HEK293 (cell line): ENCODE results near the gene ZNF423.

Source experiments
- CTCF ChIA-PET: fragments of 350-600 bp; formaldehyde crosslinking; extraction: SDS; loops from one replicate; lab custom pipeline; 2021; ENCODE audit warnings: antibody characterized with exemption; lab: Yijun Ruan, JAX
- POLR2A ChIA-PET: fragments of 300-600 bp; formaldehyde crosslinking; extraction: SDS; loops from one replicate; lab custom pipeline; 2020; ENCODE audit warnings: antibody characterized with exemption, inconsistent platforms; lab: Yijun Ruan, JAX
- H3K27ac ChIP-seq: fragments of 200-500 bp; sonication (Bioruptor generic); 2 replicates; pipeline ENCODE4 v1.5.1; 2014; ENCODE audit warnings: low read depth, low read length, control low read depth, inconsistent platforms; ENCODE audit errors: extremely low read depth
- H3K36me3 ChIP-seq, 2 experiments: fragments of 200-500 bp in 1 of 2; sonication (Bioruptor generic) in 1 of 2; 1 replicate in 1 of 2; 2 replicates in 1 of 2; pipeline ENCODE4 v1.5.1; 2014 to 2017; ENCODE audit warnings: inconsistent platforms in 2 of 2, low read length in 2 of 2; ENCODE audit not compliant: control insufficient read depth in 2 of 2, insufficient read depth in 1 of 2
- H3K4me1 ChIP-seq: fragments of 200-500 bp; sonication (Bioruptor generic); 2 replicates; pipeline ENCODE4 v1.5.1; 2014; ENCODE audit warnings: mild to moderate bottlenecking, low read length, inconsistent platforms; ENCODE audit not compliant: control insufficient read depth, insufficient read depth
- H3K4me3 ChIP-seq: 2 replicates; pipeline ENCODE4 v1.5.1; 2011; ENCODE audit warnings: low read depth, mild to moderate bottlenecking, control low read depth, low read length, moderate library complexity
- H3K9me3 ChIP-seq: fragments of 200-500 bp; sonication (Bioruptor generic); 2 replicates; pipeline ENCODE4 v1.5.1; 2014; ENCODE audit warnings: low read depth, low read length, inconsistent platforms; ENCODE audit not compliant: control insufficient read depth, insufficient read depth
- FEZF1 ChIP-seq: fragments of 450-650 bp; formaldehyde crosslinking; IDR thresholded peaks from 2 replicates; pipeline ENCODE4 v1.5.1; 2016; ENCODE audit warnings: missing biosample characterization, missing genetic modification characterization
- KLF9 ChIP-seq: fragments of 450-650 bp; formaldehyde crosslinking; IDR thresholded peaks from 2 replicates; pipeline ENCODE4 v1.5.1; 2016; ENCODE audit warnings: missing biosample characterization, missing genetic modification characterization, low read depth
- TRIM28 ChIP-seq: IDR thresholded peaks from 2 replicates; pipeline ENCODE4 v1.6.1; 2011; ENCODE audit warnings: low read length, control low read depth, borderline replicate concordance
- ZBTB21 ChIP-seq: fragments of 450-650 bp; formaldehyde crosslinking; IDR thresholded peaks from 2 replicates; pipeline ENCODE4 v1.5.1; 2017; ENCODE audit warnings: missing biosample characterization, missing genetic modification characterization
- ZBTB8A ChIP-seq: fragments of 450-650 bp; formaldehyde crosslinking; IDR thresholded peaks from 2 replicates; pipeline ENCODE4 v1.5.1; 2016; ENCODE audit warnings: missing biosample characterization, missing genetic modification characterization
- ZIC2 ChIP-seq: fragments of 450-650 bp; formaldehyde crosslinking; IDR thresholded peaks from 2 replicates; pipeline ENCODE4 v1.5.1; 2016; ENCODE audit warnings: missing biosample characterization, missing genetic modification characterization
- ZNF155 ChIP-seq: fragments of 450-650 bp; formaldehyde crosslinking; IDR thresholded peaks from 2 replicates; pipeline ENCODE4 v1.5.1; 2016; ENCODE audit warnings: missing biosample characterization, missing genetic modification characterization
- ZNF184 ChIP-seq: fragments of 450-650 bp; IDR thresholded peaks from 2 replicates; pipeline ENCODE4 v1.5.1; 2018; ENCODE audit warnings: missing biosample characterization, mild to moderate bottlenecking, missing genetic modification characterization
- ZNF19 ChIP-seq: fragments of 450-650 bp; formaldehyde crosslinking; IDR thresholded peaks from 2 replicates; pipeline ENCODE4; 2016; ENCODE audit warnings: missing biosample characterization, missing genetic modification characterization, low read depth
- ZNF239 ChIP-seq: fragments of 450-650 bp; formaldehyde crosslinking; IDR thresholded peaks from 2 replicates; pipeline ENCODE4 v1.5.1; 2016; ENCODE audit warnings: missing biosample characterization, missing genetic modification characterization
- ZNF394 ChIP-seq: fragments of 450-650 bp; formaldehyde crosslinking; IDR thresholded peaks from 2 replicates; pipeline ENCODE4 v1.5.1; 2016; ENCODE audit warnings: missing biosample characterization, missing genetic modification characterization, mild to moderate bottlenecking, moderate library complexity, borderline replicate concordance
- ZNF423 ChIP-seq: fragments of 450-650 bp; formaldehyde crosslinking; IDR thresholded peaks from 2 replicates; pipeline ENCODE4 v1.5.1; 2016; ENCODE audit warnings: missing biosample characterization, missing genetic modification characterization
- ZNF558 ChIP-seq: fragments of 450-650 bp; formaldehyde crosslinking; IDR thresholded peaks from 2 replicates; pipeline ENCODE4 v1.5.1; 2016; ENCODE audit warnings: missing biosample characterization, missing genetic modification characterization
- ZNF561 ChIP-seq: fragments of 450-650 bp; IDR thresholded peaks from 2 replicates; pipeline ENCODE4 v1.5.1; 2018; ENCODE audit warnings: missing biosample characterization, missing genetic modification characterization, borderline replicate concordance
- ZNF600 ChIP-seq: fragments of 450-650 bp; formaldehyde crosslinking; IDR thresholded peaks from 2 replicates; pipeline ENCODE4 v1.5.1; 2016; ENCODE audit warnings: missing biosample characterization, missing genetic modification characterization
- ZNF660 ChIP-seq: fragments of 450-650 bp; IDR thresholded peaks from 2 replicates; pipeline ENCODE4 v1.5.1; 2018; ENCODE audit warnings: missing biosample characterization, mild to moderate bottlenecking, missing genetic modification characterization
- ZNF664 ChIP-seq: fragments of 450-650 bp; formaldehyde crosslinking; IDR thresholded peaks from 2 replicates; pipeline ENCODE4 v1.5.1; 2016; ENCODE audit warnings: missing biosample characterization, missing genetic modification characterization
- ZNF768 ChIP-seq: fragments of 450-650 bp; formaldehyde crosslinking; IDR thresholded peaks from 2 replicates; pipeline ENCODE4 v1.5.1; 2018; ENCODE audit warnings: missing biosample characterization, mild to moderate bottlenecking, missing genetic modification characterization
- ZSCAN16 ChIP-seq: fragments of 450-650 bp; formaldehyde crosslinking; IDR thresholded peaks from 2 replicates; pipeline ENCODE4 v1.5.1; 2016; ENCODE audit warnings: missing biosample characterization, missing genetic modification characterization
- TF ChIP-seq, protein P1 (sequence below): fragments of 450-650 bp; formaldehyde crosslinking; IDR thresholded peaks from 2 replicates; pipeline ENCODE4 v1.5.1; 2017; ENCODE audit warnings: missing biosample characterization, mild to moderate bottlenecking, missing genetic modification characterization, moderate library complexity
- TF ChIP-seq, protein P2 (sequence below): fragments of 450-650 bp; formaldehyde crosslinking; IDR thresholded peaks from 2 replicates; pipeline ENCODE4 v1.5.1; 2017; ENCODE audit warnings: missing biosample characterization, missing genetic modification characterization
- TF ChIP-seq, protein P3 (sequence below): fragments of 450-650 bp; formaldehyde crosslinking; IDR thresholded peaks from 2 replicates; pipeline ENCODE4 v1.5.1; 2017; ENCODE audit warnings: missing biosample characterization, missing genetic modification characterization
- TF ChIP-seq, protein P4 (sequence below): fragments of 450-650 bp; formaldehyde crosslinking; IDR thresholded peaks from 2 replicates; pipeline ENCODE4 v1.5.1; 2016; ENCODE audit warnings: missing biosample characterization, missing genetic modification characterization, low read depth
- TF ChIP-seq, protein P5 (sequence below): fragments of 450-650 bp; formaldehyde crosslinking; IDR thresholded peaks from 2 replicates; pipeline ENCODE4 v1.5.1; 2017; ENCODE audit warnings: missing biosample characterization, missing genetic modification characterization
- TF ChIP-seq, protein P6 (sequence below): fragments of 450-650 bp; formaldehyde crosslinking; IDR thresholded peaks from 2 replicates; pipeline ENCODE4 v1.5.1; 2016; ENCODE audit warnings: missing biosample characterization, missing genetic modification characterization

The ZNF423 gene

DNA sequence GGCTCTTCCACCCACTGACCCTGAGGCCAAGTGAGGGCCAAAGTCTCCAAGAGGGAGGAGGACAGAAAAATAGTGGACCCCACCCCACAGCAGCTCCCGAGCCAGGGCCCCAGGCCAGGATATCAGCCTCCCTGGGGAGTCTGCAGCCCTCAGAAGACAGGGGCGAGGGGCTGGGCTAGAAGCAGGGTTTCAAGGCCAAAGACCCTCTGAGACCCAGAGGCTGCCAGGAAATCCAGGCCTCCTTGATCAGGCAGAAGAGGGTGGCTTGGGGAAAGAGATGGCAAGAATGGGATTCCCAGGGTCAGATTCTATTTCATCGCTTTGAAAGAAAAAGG lies 156.1 kb downstream of the ZNF423 start:
- Histone ChIP-seq H3K36me3 (no peaks in the 10 kb centered on the region), H3K9me3 (no peaks in the 10 kb centered on the region), H3K27ac (peak overlapping the region; percentile 51; the same call in 1 of the 2 replicates), H3K4me3 (no peak overlapping the region), H3K4me1 (peaks cover 28% of the 10 kb centered on the region)
- ChIA-PET POLR2A (no interaction called here), CTCF (interaction anchor here (0.7 to 0.8 kb wide), 2 partner anchors 12 to 62 kb away, joined by 3 to 4 read pairs; no protein-coding TSS in a partner anchor)
- TF ChIP-seq ZNF768 (no peak), ZNF394 (tag by site-specific recombination) (no peak), ZNF558 (tag by site-specific recombination) (no peak), ZNF239 (tag by site-specific recombination) (no peak), ZNF19 (tag by site-specific recombination) (no peak), TRIM28 (no peak), ZNF155 (tag by site-specific recombination) (no peak), ZNF184 (no peak)
- TF ChIP-seq, protein P1, sequence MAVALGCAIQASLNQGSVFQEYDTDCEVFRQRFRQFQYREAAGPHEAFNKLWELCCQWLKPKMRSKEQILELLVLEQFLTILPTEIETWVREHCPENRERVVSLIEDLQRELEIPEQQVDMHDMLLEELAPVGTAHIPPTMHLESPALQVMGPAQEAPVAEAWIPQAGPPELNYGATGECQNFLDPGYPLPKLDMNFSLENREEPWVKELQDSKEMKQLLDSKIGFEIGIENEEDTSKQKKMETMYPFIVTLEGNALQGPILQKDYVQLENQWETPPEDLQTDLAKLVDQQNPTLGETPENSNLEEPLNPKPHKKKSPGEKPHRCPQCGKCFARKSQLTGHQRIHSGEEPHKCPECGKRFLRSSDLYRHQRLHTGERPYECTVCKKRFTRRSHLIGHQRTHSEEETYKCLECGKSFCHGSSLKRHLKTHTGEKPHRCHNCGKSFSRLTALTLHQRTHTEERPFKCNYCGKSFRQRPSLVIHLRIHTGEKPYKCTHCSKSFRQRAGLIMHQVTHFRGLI (tag by site-specific recombination) = no peak
- TF ChIP-seq, protein P2, sequence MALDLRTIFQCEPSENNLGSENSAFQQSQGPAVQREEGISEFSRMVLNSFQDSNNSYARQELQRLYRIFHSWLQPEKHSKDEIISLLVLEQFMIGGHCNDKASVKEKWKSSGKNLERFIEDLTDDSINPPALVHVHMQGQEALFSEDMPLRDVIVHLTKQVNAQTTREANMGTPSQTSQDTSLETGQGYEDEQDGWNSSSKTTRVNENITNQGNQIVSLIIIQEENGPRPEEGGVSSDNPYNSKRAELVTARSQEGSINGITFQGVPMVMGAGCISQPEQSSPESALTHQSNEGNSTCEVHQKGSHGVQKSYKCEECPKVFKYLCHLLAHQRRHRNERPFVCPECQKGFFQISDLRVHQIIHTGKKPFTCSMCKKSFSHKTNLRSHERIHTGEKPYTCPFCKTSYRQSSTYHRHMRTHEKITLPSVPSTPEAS (tag by site-specific recombination) = no peak
- TF ChIP-seq, protein P3, sequence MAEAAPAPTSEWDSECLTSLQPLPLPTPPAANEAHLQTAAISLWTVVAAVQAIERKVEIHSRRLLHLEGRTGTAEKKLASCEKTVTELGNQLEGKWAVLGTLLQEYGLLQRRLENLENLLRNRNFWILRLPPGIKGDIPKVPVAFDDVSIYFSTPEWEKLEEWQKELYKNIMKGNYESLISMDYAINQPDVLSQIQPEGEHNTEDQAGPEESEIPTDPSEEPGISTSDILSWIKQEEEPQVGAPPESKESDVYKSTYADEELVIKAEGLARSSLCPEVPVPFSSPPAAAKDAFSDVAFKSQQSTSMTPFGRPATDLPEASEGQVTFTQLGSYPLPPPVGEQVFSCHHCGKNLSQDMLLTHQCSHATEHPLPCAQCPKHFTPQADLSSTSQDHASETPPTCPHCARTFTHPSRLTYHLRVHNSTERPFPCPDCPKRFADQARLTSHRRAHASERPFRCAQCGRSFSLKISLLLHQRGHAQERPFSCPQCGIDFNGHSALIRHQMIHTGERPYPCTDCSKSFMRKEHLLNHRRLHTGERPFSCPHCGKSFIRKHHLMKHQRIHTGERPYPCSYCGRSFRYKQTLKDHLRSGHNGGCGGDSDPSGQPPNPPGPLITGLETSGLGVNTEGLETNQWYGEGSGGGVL = no peak

DNA sequence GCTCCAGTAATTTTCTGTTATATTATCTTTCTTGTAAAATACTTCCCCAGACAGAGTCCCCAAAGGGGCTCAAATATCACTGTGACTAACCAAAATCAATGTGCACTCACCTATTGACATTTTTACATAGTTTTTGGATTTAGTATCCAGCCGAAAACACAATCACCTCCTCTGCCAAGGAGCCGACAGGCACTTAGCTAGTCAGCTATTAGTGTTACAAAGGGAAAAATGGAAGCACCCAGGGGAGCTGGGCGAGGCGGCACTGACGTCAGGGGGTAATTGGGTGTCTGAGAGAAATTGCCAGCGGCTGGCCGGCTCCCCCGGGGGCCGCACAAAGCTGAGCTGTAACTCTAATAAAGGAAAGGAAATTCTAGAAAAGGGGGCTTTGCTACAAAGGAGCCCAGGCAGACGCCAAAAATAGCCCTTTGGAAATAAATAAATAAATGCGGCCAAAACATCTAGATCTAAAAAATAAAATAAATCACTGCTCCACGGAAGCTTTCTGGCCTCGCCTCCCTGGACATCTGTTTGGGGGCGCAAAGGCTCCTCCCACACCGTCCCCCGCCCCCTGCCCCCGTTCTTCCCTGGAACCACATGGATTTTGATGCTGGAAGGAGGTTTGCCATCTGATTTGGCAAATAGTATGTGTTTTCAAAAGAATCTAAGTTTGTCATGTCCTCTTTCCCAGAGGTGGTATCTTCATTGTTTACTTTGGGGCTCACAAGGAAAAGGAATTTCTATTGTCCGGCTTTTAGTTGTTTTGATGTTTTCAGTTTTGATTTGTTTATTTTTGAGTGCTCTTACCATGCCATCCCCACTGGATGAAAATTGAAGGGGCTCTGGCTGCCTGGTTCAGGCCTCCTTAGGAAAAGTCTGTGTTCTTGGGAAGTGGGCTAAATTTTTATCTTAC lies 156.7 kb downstream of the ZNF423 start:
- ChIA-PET CTCF (no interaction called here), POLR2A (no interaction called here)
- Histone ChIP-seq H3K4me1 (peaks cover 28% of the 10 kb centered on the region), H3K27ac (peak overlapping the region; percentile 61; the same call in 1 of the 2 replicates), H3K36me3 (no peaks in the 10 kb centered on the region), H3K4me3 (no peak overlapping the region), H3K9me3 (no peaks in the 10 kb centered on the region)
- TF ChIP-seq ZSCAN16 (tag by site-specific recombination) = no peak
- TF ChIP-seq ZBTB8A (tag by site-specific recombination) = no peak
- TF ChIP-seq, protein P4, sequence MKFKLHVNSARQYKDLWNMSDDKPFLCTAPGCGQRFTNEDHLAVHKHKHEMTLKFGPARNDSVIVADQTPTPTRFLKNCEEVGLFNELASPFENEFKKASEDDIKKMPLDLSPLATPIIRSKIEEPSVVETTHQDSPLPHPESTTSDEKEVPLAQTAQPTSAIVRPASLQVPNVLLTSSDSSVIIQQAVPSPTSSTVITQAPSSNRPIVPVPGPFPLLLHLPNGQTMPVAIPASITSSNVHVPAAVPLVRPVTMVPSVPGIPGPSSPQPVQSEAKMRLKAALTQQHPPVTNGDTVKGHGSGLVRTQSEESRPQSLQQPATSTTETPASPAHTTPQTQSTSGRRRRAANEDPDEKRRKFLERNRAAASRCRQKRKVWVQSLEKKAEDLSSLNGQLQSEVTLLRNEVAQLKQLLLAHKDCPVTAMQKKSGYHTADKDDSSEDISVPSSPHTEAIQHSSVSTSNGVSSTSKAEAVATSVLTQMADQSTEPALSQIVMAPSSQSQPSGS (tag by site-specific recombination) = peak; percentile 80
- peak; percentile 90 for TF ChIP-seq ZNF423 (tag by site-specific recombination)
- 0 out of 2 replicates have a peak, but pooled peaks have one; percentile 8 for TF ChIP-seq ZNF664
- no peak for TF ChIP-seq ZNF600 (tag by site-specific recombination)
- TF ChIP-seq, protein P5, sequence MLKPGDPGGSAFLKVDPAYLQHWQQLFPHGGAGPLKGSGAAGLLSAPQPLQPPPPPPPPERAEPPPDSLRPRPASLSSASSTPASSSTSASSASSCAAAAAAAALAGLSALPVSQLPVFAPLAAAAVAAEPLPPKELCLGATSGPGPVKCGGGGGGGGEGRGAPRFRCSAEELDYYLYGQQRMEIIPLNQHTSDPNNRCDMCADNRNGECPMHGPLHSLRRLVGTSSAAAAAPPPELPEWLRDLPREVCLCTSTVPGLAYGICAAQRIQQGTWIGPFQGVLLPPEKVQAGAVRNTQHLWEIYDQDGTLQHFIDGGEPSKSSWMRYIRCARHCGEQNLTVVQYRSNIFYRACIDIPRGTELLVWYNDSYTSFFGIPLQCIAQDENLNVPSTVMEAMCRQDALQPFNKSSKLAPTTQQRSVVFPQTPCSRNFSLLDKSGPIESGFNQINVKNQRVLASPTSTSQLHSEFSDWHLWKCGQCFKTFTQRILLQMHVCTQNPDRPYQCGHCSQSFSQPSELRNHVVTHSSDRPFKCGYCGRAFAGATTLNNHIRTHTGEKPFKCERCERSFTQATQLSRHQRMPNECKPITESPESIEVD (tag by site-specific recombination) = peak; percentile 97
- TF ChIP-seq, protein P6, sequence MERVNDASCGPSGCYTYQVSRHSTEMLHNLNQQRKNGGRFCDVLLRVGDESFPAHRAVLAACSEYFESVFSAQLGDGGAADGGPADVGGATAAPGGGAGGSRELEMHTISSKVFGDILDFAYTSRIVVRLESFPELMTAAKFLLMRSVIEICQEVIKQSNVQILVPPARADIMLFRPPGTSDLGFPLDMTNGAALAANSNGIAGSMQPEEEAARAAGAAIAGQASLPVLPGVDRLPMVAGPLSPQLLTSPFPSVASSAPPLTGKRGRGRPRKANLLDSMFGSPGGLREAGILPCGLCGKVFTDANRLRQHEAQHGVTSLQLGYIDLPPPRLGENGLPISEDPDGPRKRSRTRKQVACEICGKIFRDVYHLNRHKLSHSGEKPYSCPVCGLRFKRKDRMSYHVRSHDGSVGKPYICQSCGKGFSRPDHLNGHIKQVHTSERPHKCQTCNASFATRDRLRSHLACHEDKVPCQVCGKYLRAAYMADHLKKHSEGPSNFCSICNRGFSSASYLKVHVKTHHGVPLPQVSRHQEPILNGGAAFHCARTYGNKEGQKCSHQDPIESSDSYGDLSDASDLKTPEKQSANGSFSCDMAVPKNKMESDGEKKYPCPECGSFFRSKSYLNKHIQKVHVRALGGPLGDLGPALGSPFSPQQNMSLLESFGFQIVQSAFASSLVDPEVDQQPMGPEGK (tag by site-specific recombination) = peak; percentile 82
- no peak for TF ChIP-seq ZNF561 (tag by site-specific recombination)
- TF ChIP-seq FEZF1 (tag by site-specific recombination) = peak; percentile 86
- no peak for TF ChIP-seq KLF9 (tag by site-specific recombination)
- TF ChIP-seq ZNF660 = 0 out of 2 replicates have a peak, but pooled peaks have one; percentile 15
- TF ChIP-seq ZBTB21 = no peak
- TF ChIP-seq ZIC2 (tag by site-specific recombination) = peak; percentile 45
